Gastroesophageal sphincter (tissue), 3 donors: ENCODE results near the gene ELL.

Experiments
- EP300 ChIP-seq: sonication (generic); formaldehyde crosslinking; IDR thresholded peaks from one replicate; pipeline ENCODE4 v1.6.1; 2017; ENCODE audit warnings: antibody characterized with exemption, mild to moderate bottlenecking
- POLR2A ChIP-seq, 2 donors: fragments of 450-650 bp; IDR thresholded peaks; one replicate each; pipeline ENCODE4 v1.6.1; 2017; ENCODE audit warnings: antibody characterized with exemption in 2 of 2, mild to moderate bottlenecking in 2 of 2, moderate library complexity in 1 of 2
- POLR2AphosphoS5 ChIP-seq: sonication (generic); formaldehyde crosslinking; IDR thresholded peaks from one replicate; pipeline ENCODE4 v1.6.1; 2017; ENCODE audit warnings: antibody characterized with exemption
- TF ChIP-seq, protein P1 (sequence below), 4 experiments: fragments of 200-600 bp in 2 of 4; fragments of 450-650 bp in 2 of 4; sonication (generic) in 1 of 4; IDR thresholded peaks; one replicate each; pipeline ENCODE4 v1.5.1; 2017 to 2019; ENCODE audit warnings: antibody characterized with exemption in 4 of 4, mild to moderate bottlenecking in 2 of 4, moderate library complexity in 2 of 4

DNA sequence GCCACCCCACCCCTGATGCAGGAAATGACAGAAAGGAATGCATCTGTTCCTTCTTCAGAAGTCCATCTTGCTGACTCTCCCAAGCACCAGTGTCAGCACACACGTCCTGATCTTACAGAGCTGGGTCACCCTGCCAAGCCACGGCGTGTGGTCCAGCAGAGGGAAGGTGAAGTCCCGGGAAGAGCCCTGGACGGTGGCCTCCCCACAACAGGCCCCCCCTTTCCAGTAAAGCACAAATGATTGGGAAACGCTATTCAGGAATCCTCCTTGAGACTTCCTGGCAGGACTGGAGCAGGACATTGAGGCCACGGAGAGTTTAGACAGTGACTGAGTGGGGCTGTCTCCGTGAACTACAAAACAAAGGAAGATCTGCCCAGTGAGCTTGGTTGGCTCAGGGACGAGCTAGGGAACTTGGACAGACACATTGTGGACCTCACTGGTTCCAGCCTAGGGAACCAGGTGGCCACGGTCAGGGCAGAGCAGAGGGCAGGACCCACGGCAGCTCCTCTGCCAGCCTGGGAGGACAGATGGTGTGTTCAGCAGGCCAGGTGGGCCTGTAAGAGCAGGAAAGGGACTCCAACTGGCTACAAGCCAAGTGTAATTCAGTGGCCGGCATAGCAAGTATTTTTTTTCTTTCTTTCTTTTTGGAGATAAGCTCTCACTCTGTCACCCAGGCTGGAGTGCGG lies 41.7 kb downstream of the ELL start:
- TF ChIP-seq, protein P1, sequence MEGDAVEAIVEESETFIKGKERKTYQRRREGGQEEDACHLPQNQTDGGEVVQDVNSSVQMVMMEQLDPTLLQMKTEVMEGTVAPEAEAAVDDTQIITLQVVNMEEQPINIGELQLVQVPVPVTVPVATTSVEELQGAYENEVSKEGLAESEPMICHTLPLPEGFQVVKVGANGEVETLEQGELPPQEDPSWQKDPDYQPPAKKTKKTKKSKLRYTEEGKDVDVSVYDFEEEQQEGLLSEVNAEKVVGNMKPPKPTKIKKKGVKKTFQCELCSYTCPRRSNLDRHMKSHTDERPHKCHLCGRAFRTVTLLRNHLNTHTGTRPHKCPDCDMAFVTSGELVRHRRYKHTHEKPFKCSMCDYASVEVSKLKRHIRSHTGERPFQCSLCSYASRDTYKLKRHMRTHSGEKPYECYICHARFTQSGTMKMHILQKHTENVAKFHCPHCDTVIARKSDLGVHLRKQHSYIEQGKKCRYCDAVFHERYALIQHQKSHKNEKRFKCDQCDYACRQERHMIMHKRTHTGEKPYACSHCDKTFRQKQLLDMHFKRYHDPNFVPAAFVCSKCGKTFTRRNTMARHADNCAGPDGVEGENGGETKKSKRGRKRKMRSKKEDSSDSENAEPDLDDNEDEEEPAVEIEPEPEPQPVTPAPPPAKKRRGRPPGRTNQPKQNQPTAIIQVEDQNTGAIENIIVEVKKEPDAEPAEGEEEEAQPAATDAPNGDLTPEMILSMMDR (IDR thresholded peaks at IDR 0.05) = no peak
- TF ChIP-seq POLR2A (IDR thresholded peaks at IDR 0.05) (peak in 1 of 2 donors; percentile 10), POLR2AphosphoS5 (peak; percentile 99), EP300 (no peak)
